Hematopoietic multipotent progenitor cell treated with erythropoietin and hydrocortisone succinate and interleukin-3 and kit ligand, for 15 days (in vitro differentiated cells): ENCODE results near the gene EN1.

Source experiments
- DNase-seq: peaks from one replicate; pipeline ENCODE4 v3.0.0-alpha.2; 2015; ENCODE audit warnings: low spot score

EN1 gene

GRCh38 chr2:118846953-118847761 is at the start of gene EN1:
TSS of gene EN1 (minus strand) at chr2:118847648. CDS start at chr2:118847167, 481 bp downstream.
- DNase-seq = no peak

- no peak for DNase-seq
Measured at GRCh38 chr2:118893100-118893499, 45.7 kb upstream of the EN1 start.

GRCh38 chr2:118889995-118890394 is 42.5 kb upstream of the EN1 start:
- no peak for DNase-seq

- no peak for DNase-seq
Measured at GRCh38 chr2:118883792-118884191, 36.3 kb upstream of the EN1 start.

GRCh38 chr2:118882693-118883336 is 35.4 kb upstream of the EN1 start:
- peak; percentile 23 for DNase-seq

GRCh38 chr2:118881490-118882129 is 34.2 kb upstream of the EN1 start:
- DNase-seq = peak; percentile 43

GRCh38 chr2:118880501-118880900 is 33.1 kb upstream of the EN1 start:
- DNase-seq = no peak

GRCh38 chr2:118878531-118879149 is 31.2 kb upstream of the EN1 start:
- no peak for DNase-seq

GRCh38 chr2:118875318-118875717 is 27.9 kb upstream of the EN1 start:
- no peak for DNase-seq

- DNase-seq = no peak
Measured at GRCh38 chr2:118874324-118874723, 26.9 kb upstream of the EN1 start.

GRCh38 chr2:118865106-118865505 is 17.7 kb upstream of the EN1 start:
- DNase-seq = no peak

- DNase-seq = no peak
Measured at GRCh38 chr2:118864207-118864606, 16.8 kb upstream of the EN1 start.

- DNase-seq = no peak
Measured at GRCh38 chr2:118861731-118862130, 14.3 kb upstream of the EN1 start.

- DNase-seq = no peak
Measured at GRCh38 chr2:118861242-118861641, 13.8 kb upstream of the EN1 start.

GRCh38 chr2:118860506-118860905 is 13.1 kb upstream of the EN1 start:
- no peak for DNase-seq

- no peak for DNase-seq
Measured at GRCh38 chr2:118859157-118859770, 11.8 kb upstream of the EN1 start.

GRCh38 chr2:118858485-118859156 is 11.2 kb upstream of the EN1 start:
- no peak for DNase-seq

GRCh38 chr2:118857677-118858484 is 10.4 kb upstream of the EN1 start:
- no peak for DNase-seq

- no peak for DNase-seq
Measured at GRCh38 chr2:118856978-118857676, 9.7 kb upstream of the EN1 start.

GRCh38 chr2:118856330-118856977 is 9.0 kb upstream of the EN1 start:
- no peak for DNase-seq
